COR-L47 (cell line): ENCODE measurements around the gene RBMS3.
"Not testable (repeated sequence)": the region's sequence is repeated elsewhere in the genome, so short reads cannot be mapped to it uniquely, and the experiment has no call there.

Experiments
- DNase-seq: peaks from one replicate; lab custom pipeline; 2025; lab: John Stamatoyannopoulos, UW

Gene RBMS3

DNA sequence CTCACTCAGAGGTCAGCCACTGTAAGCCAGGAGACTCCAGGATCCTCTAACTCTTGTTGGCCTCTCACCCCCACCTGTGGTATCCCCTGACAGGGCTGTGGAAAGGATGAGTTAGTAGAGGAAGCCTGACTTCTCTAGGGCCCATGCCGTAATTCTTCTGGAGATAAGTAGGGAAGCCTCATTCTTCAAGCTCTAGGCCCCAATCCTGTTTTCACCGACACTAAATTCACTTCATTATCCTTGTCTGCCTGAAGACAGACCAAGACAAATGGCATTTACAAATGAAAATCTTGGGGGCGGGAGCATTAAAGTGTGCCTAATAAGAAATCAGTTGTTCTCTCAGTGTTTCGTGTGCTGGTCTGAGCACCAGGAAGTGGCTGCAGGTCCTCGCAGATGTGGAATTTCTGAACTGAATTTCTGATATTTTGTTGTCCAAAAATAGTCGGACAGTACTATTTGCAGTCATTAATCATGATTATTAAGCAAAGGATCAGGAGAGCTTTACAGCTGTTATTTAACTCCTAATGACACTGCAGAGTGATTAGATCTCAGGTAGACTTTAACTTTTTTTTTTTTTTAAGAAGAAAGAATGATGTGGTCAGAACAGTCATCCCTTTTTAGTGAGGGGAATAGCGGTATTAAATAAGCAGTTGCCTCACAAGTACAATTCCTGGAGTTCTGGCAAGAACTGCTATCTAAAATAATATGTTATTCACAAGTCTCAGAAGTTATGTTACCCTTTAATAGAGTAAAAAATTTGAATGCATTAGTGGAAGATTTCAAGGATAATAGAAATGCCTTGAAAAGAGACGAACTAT is 58.4 kb downstream of the RBMS3 start:
- DNase-seq = no peak

DNA sequence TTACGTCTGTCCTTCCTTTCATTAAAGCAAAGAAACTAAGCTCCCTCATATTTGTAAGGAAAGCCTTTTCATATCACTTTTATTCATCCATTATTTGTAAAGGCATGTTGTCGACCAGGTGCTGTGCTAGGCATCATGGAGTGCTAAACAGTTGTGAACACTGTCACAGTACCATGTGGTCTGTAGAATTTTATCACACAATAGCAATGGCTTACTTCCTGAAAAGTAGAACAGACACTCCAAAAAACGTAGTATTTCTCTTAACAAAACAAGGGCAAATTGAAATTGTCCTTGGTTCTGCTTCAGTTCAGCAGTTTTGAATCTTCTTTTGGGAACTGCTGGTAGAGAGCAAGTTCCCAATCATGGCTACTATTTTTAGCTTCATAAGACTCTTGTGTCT is 63.3 kb downstream of the RBMS3 start:
- no peak for DNase-seq

DNA sequence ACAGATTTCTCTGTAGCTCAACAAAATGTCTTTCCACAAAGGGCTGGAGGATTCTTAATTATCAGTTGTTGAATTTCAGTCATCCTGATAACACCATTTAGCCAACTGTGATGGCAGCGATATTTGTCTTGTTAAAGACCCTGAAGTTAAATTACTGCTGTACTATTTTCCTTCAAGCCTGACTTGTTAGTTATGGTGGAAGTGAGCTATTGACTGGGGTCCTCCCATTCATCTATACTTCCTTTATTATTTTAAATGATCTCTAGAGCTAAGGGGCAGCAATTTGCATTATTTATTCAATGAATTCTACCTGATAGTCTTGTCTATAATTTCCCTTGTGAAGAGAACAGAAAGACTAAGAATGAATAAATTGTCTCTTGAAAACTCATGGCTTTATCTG is 64.1 kb downstream of the RBMS3 start:
- DNase-seq = no peak

DNA sequence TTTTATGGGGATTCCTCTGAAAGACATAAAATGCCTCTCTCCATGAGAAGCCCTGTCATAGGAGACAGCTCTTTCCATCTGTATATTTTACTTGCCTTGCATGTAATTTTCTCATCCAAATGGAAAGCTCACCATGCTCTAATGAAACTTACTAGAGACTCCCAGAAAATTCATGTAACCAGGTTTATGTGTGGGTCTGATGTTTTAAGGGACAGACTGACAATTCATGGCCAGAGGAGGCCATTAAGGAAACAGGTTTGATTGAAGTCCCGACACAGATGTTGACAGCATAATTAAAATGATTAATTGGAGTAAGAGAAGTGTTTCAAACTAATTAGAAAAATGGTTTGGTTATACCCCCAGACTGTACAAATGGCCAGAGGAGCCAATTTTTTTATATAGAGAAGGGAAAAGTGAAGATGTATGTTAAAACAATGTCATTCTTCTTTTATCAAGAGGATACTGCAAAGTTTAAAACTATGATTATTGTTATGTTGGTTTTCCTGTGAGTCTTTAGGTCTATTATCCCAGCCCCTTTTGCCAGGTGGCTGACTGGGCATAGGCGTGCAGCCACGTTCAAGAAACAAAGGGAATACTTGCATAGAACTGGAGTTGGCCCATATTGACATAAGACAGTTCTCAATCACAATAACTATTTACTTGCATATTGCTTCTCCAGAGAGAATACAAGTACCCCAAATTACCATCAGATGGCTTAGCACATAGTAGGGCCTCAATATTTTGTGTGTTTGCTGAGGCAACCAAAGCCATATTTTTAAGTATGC is 64.8 kb downstream of the RBMS3 start:
- DNase-seq = no peak

DNA sequence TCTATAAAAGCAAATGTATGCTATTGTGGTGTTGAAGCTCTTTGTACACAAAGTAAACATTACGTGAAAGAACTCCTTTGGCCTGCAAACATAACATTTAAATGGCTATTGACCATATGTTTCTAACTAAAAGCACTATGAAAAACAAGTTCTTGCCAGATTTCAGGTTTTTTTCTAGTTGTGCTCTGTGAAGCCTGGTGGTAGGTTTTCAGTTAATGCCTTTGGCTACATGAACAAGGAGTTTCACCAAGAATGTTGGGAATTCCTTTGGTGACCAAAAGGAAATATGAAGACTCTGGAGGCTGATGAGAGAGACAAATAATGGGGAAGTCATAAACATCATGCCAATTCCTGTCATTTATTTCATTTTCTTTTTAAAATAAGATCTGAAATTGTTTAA is 66.0 kb downstream of the RBMS3 start:
- DNase-seq = no peak

DNA sequence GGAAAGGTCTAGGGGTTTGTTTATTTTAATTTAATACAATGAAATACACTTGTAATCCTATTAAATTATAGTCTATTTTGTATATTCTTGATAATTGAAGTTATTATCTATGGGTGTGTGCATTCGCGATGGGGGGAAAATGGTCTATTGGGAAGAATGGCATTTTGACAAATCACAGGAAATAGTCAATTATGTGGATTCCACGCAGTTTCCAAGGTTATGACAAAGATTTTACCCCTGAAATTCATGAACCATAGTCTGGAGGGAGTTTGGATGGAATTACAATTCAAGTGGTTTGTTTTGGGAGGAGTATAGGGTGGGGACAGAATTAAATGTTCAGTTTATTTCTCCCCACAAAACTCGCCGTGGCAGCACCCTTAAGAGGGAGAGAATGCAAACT is 66.5 kb downstream of the RBMS3 start:
- DNase-seq = no peak

DNA sequence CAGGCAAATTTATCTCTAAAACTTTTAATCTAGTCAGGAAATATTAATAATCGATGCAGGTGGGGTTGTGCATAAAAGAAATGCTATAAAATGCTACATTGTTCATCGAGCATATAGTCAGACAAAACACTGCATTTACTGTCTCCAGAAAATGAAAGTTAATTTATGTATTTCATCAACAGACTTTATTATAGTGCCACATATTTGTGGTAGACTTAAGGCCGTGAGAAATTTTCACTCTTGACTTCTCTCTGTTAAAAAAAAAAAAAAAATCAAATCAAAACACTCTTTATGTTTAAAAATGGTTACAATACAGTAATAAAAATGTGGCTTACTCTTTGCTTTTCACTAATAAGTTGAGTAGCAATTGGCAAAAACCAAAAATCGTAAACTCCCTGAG is 67.4 kb downstream of the RBMS3 start:
- no peak for DNase-seq

DNA sequence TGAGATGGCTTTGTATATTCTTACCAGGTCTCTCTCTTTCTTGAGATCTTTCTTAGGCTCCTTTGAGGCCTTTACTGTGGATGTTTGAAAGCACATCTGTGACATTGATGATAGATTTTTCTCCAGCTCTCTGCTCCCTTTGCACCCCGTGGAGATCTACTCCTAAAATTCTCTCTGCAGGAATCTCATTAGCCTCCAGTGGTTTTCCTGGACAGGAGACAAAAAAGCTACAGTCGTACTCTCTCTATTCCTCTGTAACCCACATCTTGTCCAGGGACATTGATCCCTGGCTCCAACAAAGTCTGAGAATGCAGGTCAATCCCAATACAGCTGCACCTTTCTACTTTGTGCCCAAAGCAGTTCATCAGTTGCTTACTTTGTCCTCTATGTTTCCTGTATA is 68.2 kb downstream of the RBMS3 start:
- DNase-seq = no peak

DNA sequence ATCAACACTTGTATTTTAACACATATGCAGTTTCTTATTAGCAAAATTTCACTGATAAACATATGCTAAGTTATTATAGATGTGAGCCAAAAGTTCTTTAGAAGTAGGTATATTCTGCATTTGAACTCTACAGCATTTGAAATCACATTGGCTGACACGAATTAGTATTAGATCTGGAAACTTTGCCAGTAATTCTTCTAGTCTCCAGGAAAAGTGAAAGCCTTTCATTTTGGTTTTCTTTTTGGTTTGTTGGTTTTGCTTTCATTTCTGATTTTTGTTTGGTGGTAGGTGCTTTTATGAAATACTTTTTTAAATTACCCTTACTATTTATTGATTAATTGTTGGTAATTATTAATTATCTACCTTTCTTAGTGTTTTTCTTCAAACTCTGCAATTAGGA is 72.9 kb downstream of the RBMS3 start:
- DNase-seq = no peak

DNA sequence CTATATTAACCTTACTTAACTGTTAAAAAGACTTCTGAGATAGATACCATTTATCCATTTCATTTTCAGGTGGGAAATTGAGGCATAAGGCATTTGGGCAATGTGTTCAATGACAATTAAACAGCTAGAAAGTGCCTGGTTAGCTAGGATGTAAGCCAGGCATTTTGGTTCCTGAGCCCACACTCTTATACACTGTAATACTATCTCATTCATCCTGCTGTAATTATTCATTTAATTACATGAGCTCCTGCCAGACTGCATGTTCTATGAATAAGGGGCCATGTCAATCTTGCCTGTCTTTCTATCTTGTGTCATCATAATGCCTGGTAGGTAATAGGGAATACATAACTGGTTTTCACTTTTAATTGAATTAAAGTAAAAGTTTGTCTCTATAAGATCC is 74.0 kb downstream of the RBMS3 start:
- no peak for DNase-seq

DNA sequence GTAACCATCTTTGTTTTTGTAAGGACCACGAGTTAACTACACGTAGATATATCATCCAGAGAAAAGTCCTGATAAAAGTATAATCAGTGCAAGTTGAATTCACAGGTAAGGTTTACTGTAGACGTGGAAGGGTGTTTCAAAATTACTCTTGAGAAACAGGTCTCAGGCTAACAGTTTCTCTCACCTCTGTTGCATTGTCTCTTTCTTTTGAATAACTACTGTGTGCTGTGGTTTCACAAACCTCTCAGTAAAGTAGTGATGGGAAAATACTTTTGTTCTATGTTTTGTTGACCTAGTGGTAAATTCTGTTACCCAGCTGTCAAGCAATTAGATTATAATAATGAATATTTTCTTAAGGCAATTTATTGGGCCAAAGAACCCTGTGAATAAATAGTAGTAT is 75.2 kb downstream of the RBMS3 start:
- DNase-seq = no peak

DNA sequence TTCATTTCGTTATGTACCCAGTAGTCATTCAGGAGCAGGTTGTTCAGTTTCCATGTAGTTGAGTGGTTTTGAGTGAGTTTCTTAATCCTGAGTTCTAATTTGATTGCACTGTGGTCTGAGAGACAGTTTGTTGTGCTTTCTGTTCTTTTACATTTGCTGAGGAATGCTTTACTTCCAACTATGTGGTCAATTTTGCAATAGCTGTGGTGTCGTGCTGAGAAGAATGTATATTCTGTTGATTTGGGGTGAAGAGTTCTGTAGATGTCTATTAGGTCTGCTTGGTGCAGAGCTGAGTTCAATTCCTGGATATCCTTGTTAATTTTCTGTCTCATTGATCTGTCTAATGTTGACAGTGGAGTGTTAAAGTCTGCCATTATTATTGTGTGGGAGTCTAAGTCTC is 79.4 kb downstream of the RBMS3 start:
- not testable (repeated sequence) for DNase-seq

DNA sequence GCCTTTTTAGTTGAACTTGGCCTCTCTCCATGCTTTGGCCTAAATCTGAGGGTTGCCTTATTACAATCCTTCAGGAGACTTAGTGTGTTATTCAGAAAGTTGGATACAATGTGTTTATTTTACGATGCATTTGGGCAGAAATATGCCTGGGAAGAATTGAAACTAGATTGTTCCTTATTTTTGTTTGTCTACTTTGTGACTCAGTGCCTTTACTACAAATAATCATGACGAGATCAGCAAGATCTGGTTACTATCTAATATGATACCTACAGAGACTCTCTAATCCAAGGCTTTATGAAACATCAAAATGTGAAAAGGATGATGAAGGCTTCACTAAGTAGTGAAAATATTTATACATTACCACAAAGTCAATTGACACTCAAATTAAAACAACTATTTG is 82.2 kb downstream of the RBMS3 start:
- no peak for DNase-seq

DNA sequence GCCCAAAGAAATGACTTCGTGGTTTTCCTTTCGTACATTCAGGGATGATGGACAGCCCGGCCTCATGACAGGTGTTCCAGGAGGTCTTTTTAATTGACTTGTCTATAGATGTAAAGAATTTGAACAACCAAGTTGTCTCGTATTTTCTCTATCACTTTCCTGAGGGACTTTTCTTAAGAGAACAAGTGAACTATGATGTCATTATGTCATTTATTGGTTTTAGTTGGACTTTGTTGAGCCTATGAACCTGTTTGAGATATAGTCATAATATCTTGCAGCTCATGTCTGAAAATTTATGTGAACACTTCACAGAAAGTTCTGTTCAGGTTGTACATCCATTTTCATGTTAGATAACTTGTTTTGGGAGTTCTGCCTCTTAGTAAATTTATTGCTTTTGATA is 89.2 kb downstream of the RBMS3 start:
- DNase-seq = no peak

DNA sequence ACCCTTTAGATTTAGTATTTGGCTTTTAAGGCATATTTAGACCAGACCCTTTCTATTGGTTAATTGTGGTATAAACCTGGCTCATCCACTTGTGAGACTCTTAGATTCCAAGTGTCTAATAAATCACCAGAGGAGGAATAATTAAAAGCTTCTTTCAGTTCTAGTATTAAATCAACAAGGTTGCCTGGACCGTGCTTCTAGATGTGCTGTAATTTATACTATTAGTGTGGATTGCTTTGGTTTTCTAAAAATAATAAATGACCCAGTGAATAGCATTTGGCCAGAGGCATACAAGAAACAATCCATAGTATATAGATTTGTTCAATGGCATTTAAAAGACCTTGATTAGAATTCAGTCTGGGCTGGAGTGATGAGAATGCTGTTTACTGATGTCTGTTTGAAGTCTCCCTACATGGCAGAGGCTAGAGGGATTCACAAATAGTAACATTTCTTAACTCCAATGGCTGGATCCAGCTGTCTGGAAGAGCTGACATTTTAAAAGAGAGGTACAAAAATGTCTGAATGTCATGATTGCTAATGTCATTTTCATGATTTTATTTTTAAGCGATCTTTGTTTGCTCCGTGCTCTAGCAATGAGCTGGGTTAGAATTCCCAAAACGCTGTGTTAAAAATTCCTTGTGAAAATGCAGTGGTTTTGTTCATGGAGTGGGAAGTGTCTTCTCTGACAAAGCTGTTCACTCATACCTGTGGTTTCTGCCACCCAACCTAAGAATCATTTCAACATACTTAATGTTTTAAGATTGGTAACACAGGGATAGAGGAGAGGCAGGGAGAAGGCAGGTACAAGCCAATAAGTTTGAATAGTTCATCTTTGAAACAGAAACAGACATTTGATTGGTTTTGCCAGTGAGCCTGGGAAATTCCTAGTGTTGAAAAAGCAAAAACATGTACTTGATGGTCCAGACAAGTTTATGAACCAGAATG is 89.9 kb downstream of the RBMS3 start:
- DNase-seq = no peak

DNA sequence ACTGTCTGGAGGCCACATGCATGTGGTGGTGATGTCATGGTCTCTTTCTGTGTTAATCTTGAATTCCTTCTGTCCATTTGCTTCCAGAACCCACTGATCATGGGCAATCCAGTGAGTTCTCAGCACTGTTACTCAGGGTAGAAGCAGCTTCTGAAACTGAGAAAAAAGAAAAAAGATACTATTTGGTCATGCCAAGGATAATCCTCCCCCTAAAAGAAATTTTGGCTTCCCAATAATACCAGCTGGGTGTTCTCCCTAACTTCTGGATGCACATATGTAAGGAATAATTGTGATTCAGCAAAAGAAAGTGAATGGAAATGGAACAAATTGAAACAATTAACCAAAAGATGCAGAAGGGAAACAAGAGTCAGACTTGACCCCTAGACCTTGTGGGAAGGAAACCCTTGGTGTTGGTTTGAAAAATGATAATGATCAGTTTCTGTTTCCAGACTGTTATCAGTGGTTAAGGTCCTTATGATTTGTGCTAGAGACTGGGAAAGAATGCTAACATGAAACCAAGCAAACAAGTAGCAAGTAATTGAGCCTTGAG is 92.3 kb downstream of the RBMS3 start:
- DNase-seq = no peak

DNA sequence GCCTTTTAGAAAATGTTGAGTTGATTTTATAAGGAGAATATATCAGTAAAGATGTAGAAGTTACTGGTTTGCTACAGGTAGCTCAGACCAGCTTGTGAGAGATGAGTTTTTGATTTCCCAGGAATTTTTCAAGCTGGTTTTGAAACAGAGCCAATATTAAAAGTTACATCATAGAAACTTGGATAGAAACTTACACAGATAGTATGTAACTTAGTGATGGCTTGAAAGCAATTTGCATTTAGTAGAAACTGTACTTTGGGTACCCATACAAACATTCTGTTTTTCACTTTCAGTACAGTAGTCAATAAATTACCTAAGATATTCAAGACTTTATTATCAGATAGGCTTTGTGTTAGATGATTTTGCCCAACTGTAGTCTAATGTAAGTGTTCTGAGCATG is 93.4 kb downstream of the RBMS3 start:
- DNase-seq = no peak

DNA sequence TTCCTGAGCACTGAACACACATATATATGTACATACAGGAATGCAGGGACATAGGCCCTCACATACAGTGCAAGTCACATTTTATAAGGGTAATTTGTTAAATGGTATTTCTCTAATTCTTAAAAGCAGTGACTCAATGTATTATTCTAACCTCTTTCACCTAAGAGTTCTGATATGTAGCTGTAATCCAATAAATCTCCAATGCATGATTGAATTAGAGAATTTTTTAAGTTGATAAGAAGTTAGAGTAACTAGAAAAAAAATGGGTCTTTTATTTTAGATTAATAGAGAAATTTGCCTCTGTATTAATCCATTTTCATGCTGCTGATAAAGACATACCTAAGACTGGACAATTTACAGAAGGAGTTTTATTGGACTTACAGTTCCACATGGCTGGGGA is 98.2 kb downstream of the RBMS3 start:
- no peak for DNase-seq

DNA sequence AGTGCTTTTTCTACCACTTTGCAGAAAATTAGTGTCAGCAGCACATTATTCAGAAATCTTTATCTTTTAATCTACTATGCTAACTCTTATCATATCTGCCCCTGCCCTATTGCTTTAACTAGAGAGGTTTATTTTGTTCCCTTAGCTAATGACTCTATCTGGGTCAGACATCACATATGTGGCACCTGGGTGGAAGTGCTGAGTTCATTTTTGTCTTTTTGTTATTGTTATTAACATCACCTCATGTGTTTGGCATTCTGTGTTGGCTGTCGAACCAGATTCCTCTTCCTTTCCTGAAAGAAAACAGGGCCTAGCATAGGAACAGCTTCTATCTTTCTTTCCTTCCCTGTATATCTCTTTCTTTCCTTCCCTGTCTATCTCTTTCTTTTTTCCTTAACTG is 100.7 kb downstream of the RBMS3 start:
- DNase-seq = no peak

DNA sequence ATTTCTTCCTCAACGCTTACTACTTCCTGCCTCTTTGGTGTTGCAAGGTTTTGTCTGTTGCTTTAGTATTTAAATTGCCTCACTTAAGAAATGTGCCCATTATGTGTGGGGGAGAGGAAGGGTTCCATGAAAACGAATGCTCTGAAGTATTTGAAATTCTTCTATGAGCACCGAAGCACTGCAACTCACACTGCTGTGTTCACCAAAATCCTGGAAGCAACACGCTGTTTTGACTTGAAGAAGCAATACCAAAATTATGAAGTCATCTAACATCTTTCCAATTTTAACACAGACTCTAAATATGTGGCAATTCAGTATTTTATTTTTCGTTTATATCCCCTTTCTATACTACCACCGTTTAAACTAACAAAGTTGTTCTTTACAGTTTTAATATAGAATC is 101.5 kb downstream of the RBMS3 start:
- no peak for DNase-seq

DNA sequence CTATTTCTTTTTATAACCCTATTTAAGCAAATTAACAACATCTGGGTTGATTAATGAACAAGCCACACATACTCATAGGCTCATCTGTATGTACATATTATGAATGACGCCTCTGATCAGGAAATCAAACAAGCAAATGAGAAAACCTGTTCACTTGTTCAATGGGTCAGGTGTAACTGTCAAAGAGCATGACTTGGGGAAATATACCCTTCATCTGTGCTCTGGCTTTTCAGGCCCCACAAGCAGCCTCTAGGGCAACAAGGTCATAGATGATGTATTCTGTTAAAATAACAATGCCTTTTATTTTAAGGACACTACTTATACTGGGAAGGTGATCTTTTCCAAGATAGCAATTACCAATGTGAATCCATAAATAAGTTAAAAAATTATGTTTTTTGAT is 102.0 kb downstream of the RBMS3 start:
- no peak for DNase-seq

DNA sequence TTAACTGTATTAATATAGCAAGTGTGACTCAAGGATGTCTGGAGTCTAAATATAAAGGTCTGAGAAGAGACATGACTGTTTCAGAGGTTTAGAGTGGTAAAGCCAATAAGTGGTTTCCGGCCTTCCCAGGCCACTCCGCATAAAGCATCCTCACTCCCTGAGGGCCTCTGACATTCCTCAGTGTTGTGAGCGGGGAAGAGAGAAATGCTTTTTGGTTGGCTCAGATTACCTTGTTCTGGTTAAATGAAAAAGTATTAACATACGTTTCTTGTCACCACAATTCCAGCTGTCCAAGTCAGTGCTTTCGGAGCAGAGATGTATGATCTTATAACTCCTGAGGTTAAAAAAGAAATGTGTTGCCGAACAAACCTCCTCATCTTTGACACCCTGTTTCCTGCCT is 103.8 kb downstream of the RBMS3 start:
- no peak for DNase-seq
